Upper lobe of left lung (tissue), 4 donors: ENCODE results near the gene RAB11FIP4.

ENCODE experiments used
- CTCF ChIP-seq, 6 experiments: fragments of 450-650 bp in 4 of 6; fragments of 200-600 bp in 2 of 6; sonication (generic) in 2 of 6; IDR thresholded peaks; one replicate each; pipeline ENCODE4 v1.5.1; 2016 to 2019; ENCODE audit warnings: antibody characterized with exemption in 6 of 6
- EP300 ChIP-seq, 4 donors: sonication (generic); formaldehyde crosslinking; IDR thresholded peaks; one replicate each; pipeline ENCODE4 v1.5.1; 2017; ENCODE audit warnings: antibody characterized with exemption in 4 of 4, control low read depth in 2 of 4
- POLR2A ChIP-seq, 4 donors: fragments of 450-650 bp; IDR thresholded peaks; one replicate each; pipeline ENCODE4 v1.5.1; 2016 to 2017; ENCODE audit warnings: antibody characterized with exemption in 4 of 4, mild to moderate bottlenecking in 2 of 4
- POLR2AphosphoS5 ChIP-seq, 2 donors: sonication (generic); formaldehyde crosslinking; IDR thresholded peaks; one replicate each; pipeline ENCODE4 v1.5.1; 2017; ENCODE audit warnings: antibody characterized with exemption in 2 of 2

- TF ChIP-seq CTCF (IDR thresholded peaks at IDR 0.05) (no peak), POLR2A (IDR thresholded peaks at IDR 0.05) (no peak), POLR2AphosphoS5 (IDR thresholded peaks at IDR 0.05) (no peak), EP300 (IDR thresholded peaks at IDR 0.05) (no peak)
Observed at GRCh38 chr17:31521632-31522283, 130.3 kb downstream of the RAB11FIP4 start.
